OCI-LY7 (cell line): ENCODE data around the gene SMIM11. TPM values are rescaled to one million over a fixed set of nuclear protein-coding genes. Genes with fewer than 3 reads are reported as not detected.

Experiments used
- BruUV-seq: library from RNA; stranded (reverse); fragments of 400-500 nt; replicated peaks from 2 replicates; lab custom pipeline; 2021; lab: Mats Ljungman, UMichigan
- CTCF ChIA-PET: fragments of 300-600 bp; sonication (Branson Sonifier 250); formaldehyde crosslinking; loops from one replicate; lab custom pipeline; 2022; ENCODE audit warnings: antibody characterized with exemption; ENCODE audit not compliant: unreplicated experiment; lab: Charles Lee
- POLR2A ChIA-PET: fragments of 300-600 bp; sonication (Branson Sonifier 250); formaldehyde crosslinking; loops from one replicate; lab custom pipeline; 2022; ENCODE audit warnings: antibody characterized with exemption; lab: Charles Lee
- DNase-seq: peaks from one replicate; pipeline ENCODE4 v3.0.0-alpha.2; 2015; ENCODE audit warnings: low spot score
- H2AFZ ChIP-seq: fragments of 200-600 bp; sonication (generic), shearing (Covaris generic); 2 replicates; pipeline ENCODE4 v1.6.1; 2014; ENCODE audit warnings: mild to moderate bottlenecking, antibody characterized with exemption, low read length, moderate library complexity
- H3K27ac ChIP-seq: fragments of 200-600 bp; sonication (generic); 2 replicates; pipeline ENCODE4 v1.5.1; 2014; ENCODE audit warnings: mixed run types, low read depth, mild to moderate bottlenecking, moderate library complexity, low read length, inconsistent platforms; ENCODE audit not compliant: poor library complexity, severe bottlenecking
- H3K36me3 ChIP-seq: fragments of 200-600 bp; sonication (generic); 2 replicates; pipeline ENCODE4 v1.6.1; 2014; ENCODE audit warnings: mild to moderate bottlenecking, antibody characterized with exemption, low read length, moderate library complexity, mixed read lengths; ENCODE audit not compliant: insufficient read depth
- H3K4me1 ChIP-seq: fragments of 200-600 bp; sonication (generic); 2 replicates; pipeline ENCODE4 v1.5.1; 2014; ENCODE audit warnings: mild to moderate bottlenecking, low read length; ENCODE audit not compliant: insufficient read depth, poor library complexity, severe bottlenecking
- H3K4me2 ChIP-seq: fragments of 200-600 bp; sonication (generic); 2 replicates; pipeline ENCODE4 v1.6.1; 2014; ENCODE audit warnings: mild to moderate bottlenecking, low read length
- H3K4me3 ChIP-seq: fragments of 200-600 bp; sonication (generic); 2 replicates; pipeline ENCODE4 v1.5.1; 2014; ENCODE audit warnings: mild to moderate bottlenecking, low read depth, low read length; ENCODE audit not compliant: poor library complexity, severe bottlenecking
- H3K79me2 ChIP-seq: fragments of 200-600 bp; sonication (generic); 2 replicates; pipeline ENCODE4 v1.6.1; 2016; ENCODE audit warnings: low read depth, mild to moderate bottlenecking, low read length, moderate library complexity, mixed read lengths; ENCODE audit not compliant: insufficient read depth
- H3K9me2 ChIP-seq: fragments of 200-600 bp; sonication (generic); 2 replicates; pipeline ENCODE4 v1.6.1; 2016; ENCODE audit warnings: mild to moderate bottlenecking, low read length, mixed read lengths; ENCODE audit not compliant: insufficient read depth
- H3K9me3 ChIP-seq: fragments of 200-600 bp; sonication (generic); 2 replicates; pipeline ENCODE4 v1.6.1; 2014; ENCODE audit warnings: mild to moderate bottlenecking, mixed run types, low read length, mixed read lengths
- H4K20me1 ChIP-seq: fragments of 200-600 bp; sonication (generic); 2 replicates; pipeline ENCODE4 v1.6.1; 2014; ENCODE audit warnings: mild to moderate bottlenecking, antibody characterized with exemption, low read length, moderate library complexity, mixed read lengths; ENCODE audit not compliant: insufficient read depth
- EZH2phosphoT487 ChIP-seq: fragments of 200-600 bp; sonication (generic); IDR thresholded peaks from 2 replicates; pipeline ENCODE4 v1.6.1; 2018; ENCODE audit warnings: low read depth, borderline replicate concordance, mild to moderate bottlenecking, mixed run types, antibody characterized with exemption, low read length, moderate library complexity, mixed read lengths
- intact Hi-C: fragments of 100-400 bp; cut with micrococcal nuclease; formaldehyde crosslinking; loops from one replicate; pipeline ENCODE4 v1.10.0; 2022; ENCODE audit not compliant: unreplicated experiment
- total RNA-seq, 2 experiments: library from RNA; depleted of rRNA in 1 of 2; stranded (reverse); fragments of >200 nt in 1 of 2; shearing (Covaris generic) in 1 of 2; gene quantifications; 2 replicates each; pipeline ENCODE4 v1.2.3, GENCODE V29; 2014 to 2022
- TF ChIP-seq, protein P1 (sequence below): fragments of 200-600 bp; sonication (generic); conservative IDR thresholded peaks from 2 replicates; pipeline ENCODE4 v1.5.1; 2014; ENCODE audit warnings: mild to moderate bottlenecking, antibody characterized with exemption, low read length, moderate library complexity, mixed read lengths

SMIM11 gene
- total RNA-seq, 2 experiments from 2014 or later = 3.8 to 6.1 TPM

GRCh38 chr21:34357889-34358288, 17.4 kb upstream of the SMIM11 start:
- Histone ChIP-seq H3K79me2 (no peaks in the 10 kb centered on the region), H3K9me2 (no peaks in the 10 kb centered on the region), H3K27ac (no peak overlapping the region), H3K4me3 (no peak overlapping the region), H2AFZ (no peak overlapping the region), H3K9me3 (peaks cover 5% of the 10 kb centered on the region; the same call in 1 of the 2 replicates), H4K20me1 (no peaks in the 10 kb centered on the region), H3K4me2 (no peak overlapping the region), H3K36me3 (no peaks in the 10 kb centered on the region), H3K4me1 (peaks cover 4% of the 10 kb centered on the region)
- intact Hi-C loops = no loop called here
- no TSS peak for BruUV-seq
- CTCF ChIA-PET = no interaction called here
- POLR2A ChIA-PET = no interaction called here
- TF ChIP-seq EZH2phosphoT487 = no peak
- TF ChIP-seq, protein P1, sequence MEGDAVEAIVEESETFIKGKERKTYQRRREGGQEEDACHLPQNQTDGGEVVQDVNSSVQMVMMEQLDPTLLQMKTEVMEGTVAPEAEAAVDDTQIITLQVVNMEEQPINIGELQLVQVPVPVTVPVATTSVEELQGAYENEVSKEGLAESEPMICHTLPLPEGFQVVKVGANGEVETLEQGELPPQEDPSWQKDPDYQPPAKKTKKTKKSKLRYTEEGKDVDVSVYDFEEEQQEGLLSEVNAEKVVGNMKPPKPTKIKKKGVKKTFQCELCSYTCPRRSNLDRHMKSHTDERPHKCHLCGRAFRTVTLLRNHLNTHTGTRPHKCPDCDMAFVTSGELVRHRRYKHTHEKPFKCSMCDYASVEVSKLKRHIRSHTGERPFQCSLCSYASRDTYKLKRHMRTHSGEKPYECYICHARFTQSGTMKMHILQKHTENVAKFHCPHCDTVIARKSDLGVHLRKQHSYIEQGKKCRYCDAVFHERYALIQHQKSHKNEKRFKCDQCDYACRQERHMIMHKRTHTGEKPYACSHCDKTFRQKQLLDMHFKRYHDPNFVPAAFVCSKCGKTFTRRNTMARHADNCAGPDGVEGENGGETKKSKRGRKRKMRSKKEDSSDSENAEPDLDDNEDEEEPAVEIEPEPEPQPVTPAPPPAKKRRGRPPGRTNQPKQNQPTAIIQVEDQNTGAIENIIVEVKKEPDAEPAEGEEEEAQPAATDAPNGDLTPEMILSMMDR = no peak
- DNase-seq = no peak

DNA sequence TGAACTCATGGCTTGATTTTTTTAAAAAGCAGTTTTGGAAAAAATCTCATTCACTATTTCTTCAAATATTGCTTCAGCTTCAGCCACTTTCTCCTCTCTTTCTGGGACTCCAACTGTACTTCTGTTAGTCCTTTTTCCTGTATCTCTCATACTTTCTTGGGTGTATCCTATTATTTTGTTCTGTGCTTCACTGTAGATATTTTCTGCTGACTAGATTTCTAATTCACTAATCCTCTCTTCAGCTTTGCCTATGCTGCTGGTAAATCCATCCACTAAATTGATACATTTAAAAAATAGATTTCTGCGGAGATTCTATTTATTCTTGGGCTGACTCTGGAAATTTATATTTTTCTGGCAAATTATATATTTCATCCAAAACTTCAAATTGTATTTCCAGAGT, 16.4 kb upstream of the SMIM11 start:
- H3K4me1 ChIP-seq = peaks cover 4% of the 10 kb centered on the region
- H3K4me3 ChIP-seq = no peak overlapping the region
- no peak overlapping the region for H3K27ac ChIP-seq
- DNase-seq = no peak
- H2AFZ ChIP-seq = no peak overlapping the region
- no peaks in the 10 kb centered on the region for H3K79me2 ChIP-seq
- ChIA-PET POLR2A (interaction anchor here (0.7 kb wide), 1 partner anchor 200 kb away, joined by 3 read pairs; no protein-coding TSS in a partner anchor), CTCF (no interaction called here)
- TF ChIP-seq, protein P1 = no peak
- TF ChIP-seq EZH2phosphoT487 = no peak
- H3K9me2 ChIP-seq = no peaks in the 10 kb centered on the region
- no peak overlapping the region for H3K4me2 ChIP-seq
- intact Hi-C loops = no loop called here
- H3K9me3 ChIP-seq = peaks cover 5% of the 10 kb centered on the region; the same call in 1 of the 2 replicates
- BruUV-seq = no TSS peak
- no peaks in the 10 kb centered on the region for H4K20me1 ChIP-seq
- H3K36me3 ChIP-seq = no peaks in the 10 kb centered on the region

DNA sequence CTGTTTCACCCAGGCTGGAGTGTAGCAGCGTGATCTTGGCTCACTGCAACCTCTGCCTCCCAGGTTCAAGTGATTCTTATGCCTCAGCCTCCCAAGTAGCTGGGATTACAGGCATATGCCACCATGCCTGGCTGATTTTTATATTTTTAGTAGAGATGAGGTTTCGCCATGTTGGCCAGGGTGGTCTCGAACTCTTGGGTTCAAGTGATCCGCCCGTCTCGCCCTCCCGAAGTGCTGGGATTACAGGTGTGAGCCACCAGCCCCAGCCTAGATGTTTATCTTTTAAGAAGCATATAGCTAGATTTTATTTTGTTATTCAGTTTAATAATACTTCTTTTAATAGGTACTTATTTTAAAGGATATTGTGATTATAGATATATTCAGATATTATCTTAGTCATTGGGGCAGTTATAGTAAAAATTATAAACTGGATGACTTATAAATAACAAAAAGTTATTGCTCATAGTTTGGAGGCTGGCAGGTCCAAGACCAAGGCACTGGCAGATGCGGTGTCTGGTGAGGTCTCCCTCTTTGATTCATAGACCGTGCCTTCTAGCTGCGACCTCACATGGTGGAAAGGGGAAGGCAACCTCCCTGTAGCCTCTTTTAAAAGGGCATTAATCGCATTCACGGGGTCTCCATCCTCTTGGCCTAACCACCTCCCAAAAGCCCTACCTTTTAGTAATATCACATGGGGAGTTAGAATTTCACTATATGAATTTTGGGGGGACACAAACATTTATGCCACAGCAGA, 14.6 kb upstream of the SMIM11 start:
- CTCF ChIA-PET = no interaction called here
- intact Hi-C loops = loop anchor here (1.0 kb wide), 1 partner anchor 438 kb away; no protein-coding TSS in a partner anchor

More for the DNA sequence above, 14.6 kb upstream of the SMIM11 start:
- H3K27ac ChIP-seq = no peak overlapping the region
- peaks cover 5% of the 10 kb centered on the region; the same call in 1 of the 2 replicates for H3K9me3 ChIP-seq
- no peaks in the 10 kb centered on the region for H3K36me3 ChIP-seq
- peak overlapping the region; percentile 84; the same call in 1 of the 2 replicates for H2AFZ ChIP-seq
- no peaks in the 10 kb centered on the region for H3K9me2 ChIP-seq
- no peaks in the 10 kb centered on the region for H4K20me1 ChIP-seq
- no peak overlapping the region for H3K4me3 ChIP-seq
- H3K4me1 ChIP-seq = peaks cover 4% of the 10 kb centered on the region
- no TSS peak for BruUV-seq
- H3K79me2 ChIP-seq = no peaks in the 10 kb centered on the region
- POLR2A ChIA-PET = no interaction called here
- TF ChIP-seq EZH2phosphoT487 = no peak
- TF ChIP-seq, protein P1 = peak; percentile 68
- DNase-seq = peak; percentile 50
- no peak overlapping the region for H3K4me2 ChIP-seq
